AG10803 (cell line): ENCODE results near the gene WNT3A.
"Not testable (repeated sequence)": the region's sequence is repeated elsewhere in the genome, so short reads cannot be mapped to it uniquely, and the experiment has no call there.

Experiments
- DNase-seq: peaks from one replicate; pipeline ENCODE4 v3.0.0; 2010; ENCODE audit warnings: low read depth
- H3K4me3 ChIP-seq: 2 replicates; pipeline ENCODE4 v1.5.1; 2011; ENCODE audit warnings: mild to moderate bottlenecking, low read length, control low read depth
- TF ChIP-seq, protein P1 (sequence below): conservative IDR thresholded peaks from 2 replicates; pipeline ENCODE4 v1.5.1; 2011; ENCODE audit warnings: mild to moderate bottlenecking, low read length, control low read depth, inconsistent platforms

WNT3A gene

DNA sequence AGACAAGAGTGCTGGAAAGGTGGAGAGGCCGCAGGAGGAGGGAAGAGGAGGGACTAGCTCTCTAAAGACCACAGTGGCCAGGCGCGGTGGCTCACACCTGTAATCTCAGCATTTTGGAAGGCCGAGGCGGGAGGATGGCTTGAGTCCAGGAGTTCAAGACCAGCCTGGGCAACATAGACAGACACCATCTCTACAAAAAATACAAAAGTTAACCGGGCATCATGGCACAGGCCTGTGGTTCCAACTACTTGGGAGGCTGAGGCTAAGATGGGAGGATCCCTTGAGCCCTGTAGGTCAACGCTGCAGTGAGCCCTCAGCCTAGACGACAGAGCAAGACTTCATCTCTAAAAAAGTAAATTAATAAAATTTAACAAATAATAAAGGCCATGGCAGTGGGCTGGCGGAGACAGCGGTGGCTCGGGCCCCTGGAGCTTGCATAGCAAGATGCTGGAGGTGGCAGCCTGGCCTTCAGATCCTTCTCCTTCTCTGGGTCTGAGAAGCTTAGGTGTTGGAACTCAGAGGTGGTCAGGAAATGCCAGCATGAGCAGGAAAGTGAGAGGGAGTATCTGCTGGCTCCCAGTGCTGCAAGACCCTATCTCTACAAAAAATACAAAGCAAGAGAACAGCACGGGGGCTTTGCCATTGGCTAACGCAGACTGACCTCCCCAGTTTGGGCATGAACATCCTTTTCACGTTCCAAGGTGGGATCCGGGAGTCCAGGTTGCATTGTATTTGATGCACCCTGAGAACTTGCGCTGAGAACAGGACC lies 10.7 kb downstream of the WNT3A start:
- no peak for DNase-seq
- H3K4me3 ChIP-seq: no peak overlapping the region
- TF ChIP-seq, protein P1, sequence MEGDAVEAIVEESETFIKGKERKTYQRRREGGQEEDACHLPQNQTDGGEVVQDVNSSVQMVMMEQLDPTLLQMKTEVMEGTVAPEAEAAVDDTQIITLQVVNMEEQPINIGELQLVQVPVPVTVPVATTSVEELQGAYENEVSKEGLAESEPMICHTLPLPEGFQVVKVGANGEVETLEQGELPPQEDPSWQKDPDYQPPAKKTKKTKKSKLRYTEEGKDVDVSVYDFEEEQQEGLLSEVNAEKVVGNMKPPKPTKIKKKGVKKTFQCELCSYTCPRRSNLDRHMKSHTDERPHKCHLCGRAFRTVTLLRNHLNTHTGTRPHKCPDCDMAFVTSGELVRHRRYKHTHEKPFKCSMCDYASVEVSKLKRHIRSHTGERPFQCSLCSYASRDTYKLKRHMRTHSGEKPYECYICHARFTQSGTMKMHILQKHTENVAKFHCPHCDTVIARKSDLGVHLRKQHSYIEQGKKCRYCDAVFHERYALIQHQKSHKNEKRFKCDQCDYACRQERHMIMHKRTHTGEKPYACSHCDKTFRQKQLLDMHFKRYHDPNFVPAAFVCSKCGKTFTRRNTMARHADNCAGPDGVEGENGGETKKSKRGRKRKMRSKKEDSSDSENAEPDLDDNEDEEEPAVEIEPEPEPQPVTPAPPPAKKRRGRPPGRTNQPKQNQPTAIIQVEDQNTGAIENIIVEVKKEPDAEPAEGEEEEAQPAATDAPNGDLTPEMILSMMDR: no peak

DNA sequence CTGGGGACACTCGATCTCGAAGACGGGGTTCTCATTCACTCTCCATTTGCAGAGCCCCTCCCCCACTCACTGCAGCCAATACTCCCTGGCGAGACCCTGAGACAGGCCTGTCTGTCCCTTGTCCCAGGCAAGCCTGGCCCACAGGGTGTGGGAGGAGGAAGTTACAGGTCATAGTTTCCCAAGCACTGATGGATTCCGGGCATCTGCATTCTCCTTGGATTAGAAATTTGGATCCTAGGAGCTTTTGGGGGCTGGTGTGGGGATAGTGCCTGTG lies 11.3 kb downstream of the WNT3A start:
- no peak for DNase-seq
- TF ChIP-seq, protein P1: no peak
- no peak overlapping the region for H3K4me3 ChIP-seq

DNA sequence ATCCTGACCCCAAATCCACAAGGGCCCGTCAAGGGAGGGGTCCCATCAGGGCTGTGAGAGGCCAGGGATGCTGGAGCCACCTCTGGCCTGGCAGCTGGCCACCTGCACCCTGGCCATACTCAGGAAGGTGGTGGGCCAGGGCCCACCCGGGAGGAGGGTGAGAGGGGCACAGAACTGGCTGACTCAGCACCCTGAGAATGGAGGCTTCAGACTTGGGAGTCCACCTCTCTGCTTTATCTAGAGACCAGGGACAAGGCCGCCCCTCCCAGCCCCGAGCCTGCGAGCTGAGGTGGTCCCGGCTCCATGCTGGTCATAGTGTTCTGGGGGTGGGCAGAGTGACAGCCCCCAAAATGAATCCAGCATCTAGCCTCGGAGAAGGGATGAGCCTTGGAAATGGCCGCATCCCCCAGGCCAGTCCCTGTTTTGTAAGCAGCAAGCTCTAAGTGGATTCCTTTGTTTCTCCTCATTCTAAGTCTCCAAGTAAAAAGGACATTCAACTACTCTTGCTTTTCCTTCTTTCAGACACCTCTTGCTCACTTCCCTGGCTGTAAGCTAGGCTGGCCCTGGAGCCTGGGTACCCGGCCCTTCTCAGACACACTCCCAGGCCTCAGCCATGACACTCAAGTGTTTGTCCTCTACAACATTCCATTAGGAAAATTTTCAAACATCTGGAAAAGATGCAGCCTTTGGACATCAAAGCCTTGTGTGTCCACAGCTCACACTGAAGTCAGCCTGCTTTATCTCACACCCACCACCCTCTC lies 12.3 kb downstream of the WNT3A start:
- TF ChIP-seq, protein P1: no peak
- DNase-seq: no peak
- no peak overlapping the region for H3K4me3 ChIP-seq

- not testable (repeated sequence) for H3K4me3 ChIP-seq, DNase-seq
Observed at GRCh38 chr1:228019722-228020083, 12.9 kb downstream of the WNT3A start.

GRCh38 chr1:228020686-228021354 lies 14.0 kb downstream of the WNT3A start:
- no peak for DNase-seq
- H3K4me3 ChIP-seq: no peak overlapping the region
- TF ChIP-seq, protein P1: no peak

DNA sequence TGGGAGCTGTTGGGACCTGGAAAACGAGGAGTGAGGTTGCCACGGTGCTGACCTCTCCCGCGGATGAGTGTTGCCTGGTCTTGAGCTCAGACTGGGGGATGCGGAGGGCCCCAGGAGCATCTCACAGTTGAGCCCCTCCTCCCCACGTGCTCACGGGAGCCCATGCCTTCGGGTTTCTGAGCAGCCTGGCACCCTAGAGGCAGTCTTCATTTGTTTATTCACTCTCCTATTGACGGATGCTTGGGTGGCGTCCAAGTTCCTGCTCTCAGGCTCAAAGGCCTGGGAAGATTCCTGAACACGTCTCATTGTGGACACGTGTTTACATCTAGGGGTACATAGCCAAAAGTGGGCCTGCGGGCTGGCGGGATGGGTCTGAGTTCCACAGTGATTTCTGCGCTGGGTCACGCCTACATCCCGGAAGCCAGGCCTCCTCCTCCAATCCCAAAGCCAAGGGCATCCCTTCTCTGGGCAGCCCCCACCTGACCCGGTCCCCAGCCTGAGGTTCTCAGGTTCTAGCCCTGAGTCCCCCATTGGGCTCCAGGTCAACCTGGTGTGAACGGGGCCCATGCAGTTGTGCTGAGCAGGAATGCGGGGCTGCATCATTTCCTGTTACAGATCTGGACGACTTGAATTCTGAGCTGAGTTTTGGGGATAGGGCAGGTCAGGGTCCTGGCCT lies 14.7 kb downstream of the WNT3A start:
- H3K4me3 ChIP-seq: no peak overlapping the region
- TF ChIP-seq, protein P1: no peak
- DNase-seq: no peak

DNA sequence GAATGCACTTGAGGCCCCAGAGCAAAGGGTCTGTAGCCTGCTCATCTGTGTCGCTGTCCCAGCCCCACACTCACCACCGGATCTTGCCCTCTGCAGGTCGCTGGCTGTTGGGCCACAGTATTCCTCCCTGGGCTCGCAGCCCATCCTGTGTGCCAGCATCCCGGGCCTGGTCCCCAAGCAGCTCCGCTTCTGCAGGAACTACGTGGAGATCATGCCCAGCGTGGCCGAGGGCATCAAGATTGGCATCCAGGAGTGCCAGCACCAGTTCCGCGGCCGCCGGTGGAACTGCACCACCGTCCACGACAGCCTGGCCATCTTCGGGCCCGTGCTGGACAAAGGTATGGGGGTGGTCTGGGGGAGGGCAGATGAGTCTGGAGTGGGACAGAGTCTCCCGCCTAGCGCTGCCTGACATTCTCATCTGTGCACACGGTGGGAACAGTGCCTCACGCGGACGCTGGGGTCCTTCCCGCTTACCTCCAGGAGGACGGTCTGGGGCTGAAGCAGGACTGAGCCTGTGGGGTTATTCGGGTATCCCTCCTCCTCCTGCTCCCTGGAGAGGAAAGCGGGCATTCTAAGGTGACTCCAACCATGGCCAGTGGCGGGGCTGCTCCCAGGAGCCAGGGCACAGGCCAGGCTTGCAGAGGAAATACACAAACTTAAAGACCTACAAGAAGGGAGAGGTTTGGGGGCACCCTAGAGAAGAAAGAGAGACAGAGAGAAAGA lies 15.9 kb downstream of the WNT3A start:
- H3K4me3 ChIP-seq: no peak overlapping the region
- DNase-seq: no peak

More for the DNA sequence above, 15.9 kb downstream of the WNT3A start:
- TF ChIP-seq, protein P1: no peak
